PC-9 (cell line): ENCODE results near the gene ARMH4. TPM values are rescaled to one million over a fixed set of nuclear protein-coding genes. Genes with fewer than 3 reads are reported as not detected.

Experiments
- BruUV-seq: library from RNA; stranded (reverse); fragments of 400-500 nt; replicated peaks from 2 replicates; lab custom pipeline; 2021; lab: Mats Ljungman, UMichigan
- CTCF ChIA-PET: fragments of 300-600 bp; sonication (Branson Sonifier 250); formaldehyde crosslinking; loops from one replicate; lab custom pipeline; 2022; ENCODE audit warnings: antibody characterized with exemption; lab: Charles Lee
- POLR2A ChIA-PET: fragments of 300-600 bp; sonication (Branson Sonifier 250); formaldehyde crosslinking; loops from one replicate; lab custom pipeline; 2022; ENCODE audit warnings: antibody characterized with exemption; ENCODE audit not compliant: unreplicated experiment; lab: Charles Lee
- DNase-seq, 2 experiments: peaks; one replicate each; pipeline versions ENCODE4 v3.0.0 to v3.0.0-alpha.2; 2015 to 2022; ENCODE audit warnings: mixed read lengths in 1 of 2
- H2AFZ ChIP-seq: fragments of 200-600 bp; sonication (generic); 2 replicates; pipeline ENCODE4 v1.8.1; 2017; ENCODE audit warnings: antibody characterized with exemption
- H3F3A ChIP-seq: fragments of 200-600 bp; sonication (generic); 2 replicates; pipeline ENCODE4 v1.8.1; 2017; ENCODE audit warnings: antibody characterized with exemption, mild to moderate bottlenecking, low read depth; ENCODE audit not compliant: insufficient read depth
- H3K27ac ChIP-seq: fragments of 200-600 bp; sonication (generic); 2 replicates; pipeline ENCODE4 v1.6.1; 2016; ENCODE audit warnings: mixed run types
- H3K27me3 ChIP-seq: fragments of 200-600 bp; sonication (generic); 2 replicates; pipeline ENCODE4 v1.6.1; 2016; ENCODE audit warnings: low read depth, mixed run types; ENCODE audit not compliant: insufficient read depth
- H3K36me3 ChIP-seq: fragments of 200-600 bp; sonication (generic); 2 replicates; pipeline ENCODE4 v1.6.1; 2016; ENCODE audit warnings: low read depth, mixed run types
- H3K4me1 ChIP-seq: fragments of 200-600 bp; sonication (generic); replicated peaks from 2 replicates; pipeline ENCODE4 v1.6.1; 2016; ENCODE audit warnings: mixed run types; ENCODE audit not compliant: insufficient read depth
- H3K4me2 ChIP-seq: fragments of 200-600 bp; sonication (generic); 2 replicates; pipeline ENCODE4 v1.6.1; 2017; ENCODE audit warnings: mixed run types
- H3K4me3 ChIP-seq: fragments of 200-600 bp; sonication (generic); 2 replicates; pipeline ENCODE4 v1.6.1; 2016; ENCODE audit warnings: mixed run types
- H3K79me2 ChIP-seq: fragments of 200-600 bp; sonication (generic); 2 replicates; pipeline ENCODE4 v1.6.1; 2017; ENCODE audit warnings: low read depth, mixed run types
- H3K9me2 ChIP-seq: fragments of 200-600 bp; sonication (generic); 2 replicates; pipeline ENCODE4 v1.8.1; 2017; ENCODE audit warnings: mild to moderate bottlenecking; ENCODE audit not compliant: insufficient read depth
- H3K9me3 ChIP-seq: fragments of 200-600 bp; sonication (generic); 2 replicates; pipeline ENCODE4 v1.8.1; 2016; ENCODE audit warnings: low read depth; ENCODE audit not compliant: insufficient read depth
- H4K20me1 ChIP-seq: fragments of 200-600 bp; sonication (generic); 2 replicates; pipeline ENCODE4 v1.8.1; 2017; ENCODE audit not compliant: insufficient read depth
- EZH2 ChIP-seq: fragments of 200-600 bp; sonication (generic); IDR thresholded peaks from 2 replicates; pipeline ENCODE4 v1.8.0; 2017; ENCODE audit warnings: antibody characterized with exemption, low read depth
- intact Hi-C: fragments of 100-400 bp; cut with micrococcal nuclease; formaldehyde crosslinking; loops from one replicate; pipeline ENCODE4 v1.10.0; 2022; ENCODE audit not compliant: unreplicated experiment
- total RNA-seq: library from RNA; stranded (reverse); gene quantifications from 2 replicates; pipeline ENCODE4 v1.2.3, GENCODE V29; 2021
- TF ChIP-seq, protein P1 (sequence below): fragments of 200-600 bp; sonication (generic); conservative IDR thresholded peaks from 2 replicates; pipeline ENCODE4 v1.6.1; 2017; ENCODE audit warnings: mixed run types, antibody characterized with exemption, mild to moderate bottlenecking, moderate library complexity

Gene ARMH4
- total RNA-seq, 1 experiment from 2014 or later: not detected

DNA sequence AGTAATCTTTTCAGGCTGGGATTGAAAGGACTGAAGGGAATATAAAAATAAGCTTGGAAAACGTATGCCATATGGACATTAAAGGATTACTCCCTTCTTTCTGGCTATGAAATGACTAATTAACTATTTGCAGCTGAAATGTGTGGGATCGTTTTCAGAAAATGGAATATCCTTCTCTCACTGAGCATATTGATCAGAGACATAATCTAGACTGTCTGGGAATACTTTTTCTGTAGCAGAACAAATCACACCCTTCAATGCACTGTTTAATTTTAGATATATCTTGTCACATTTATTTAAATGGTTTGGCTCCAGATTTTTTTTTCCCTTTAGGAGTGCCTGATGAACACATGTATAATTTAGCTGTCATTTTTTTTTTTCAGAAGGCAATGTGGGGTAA is 37.2 kb upstream of the ARMH4 start:
- Histone ChIP-seq H3K4me2 (no peak overlapping the region), H2AFZ (no peak overlapping the region), H4K20me1 (no peaks in the 10 kb centered on the region), H3K4me3 (no peak overlapping the region), H3K9me3 (no peaks in the 10 kb centered on the region), H3K4me1 (no peaks in the 10 kb centered on the region), H3K27me3 (no peaks in the 10 kb centered on the region), H3K36me3 (no peaks in the 10 kb centered on the region), H3F3A (no peaks in the 10 kb centered on the region), H3K79me2 (no peaks in the 10 kb centered on the region), H3K9me2 (no peaks in the 10 kb centered on the region), H3K27ac (no peak overlapping the region)
- ChIA-PET CTCF (no interaction called here), POLR2A (no interaction called here)
- no peak for DNase-seq
- no TSS peak for BruUV-seq
- intact Hi-C loops: no loop called here
- no peak for TF ChIP-seq EZH2
- TF ChIP-seq, protein P1, sequence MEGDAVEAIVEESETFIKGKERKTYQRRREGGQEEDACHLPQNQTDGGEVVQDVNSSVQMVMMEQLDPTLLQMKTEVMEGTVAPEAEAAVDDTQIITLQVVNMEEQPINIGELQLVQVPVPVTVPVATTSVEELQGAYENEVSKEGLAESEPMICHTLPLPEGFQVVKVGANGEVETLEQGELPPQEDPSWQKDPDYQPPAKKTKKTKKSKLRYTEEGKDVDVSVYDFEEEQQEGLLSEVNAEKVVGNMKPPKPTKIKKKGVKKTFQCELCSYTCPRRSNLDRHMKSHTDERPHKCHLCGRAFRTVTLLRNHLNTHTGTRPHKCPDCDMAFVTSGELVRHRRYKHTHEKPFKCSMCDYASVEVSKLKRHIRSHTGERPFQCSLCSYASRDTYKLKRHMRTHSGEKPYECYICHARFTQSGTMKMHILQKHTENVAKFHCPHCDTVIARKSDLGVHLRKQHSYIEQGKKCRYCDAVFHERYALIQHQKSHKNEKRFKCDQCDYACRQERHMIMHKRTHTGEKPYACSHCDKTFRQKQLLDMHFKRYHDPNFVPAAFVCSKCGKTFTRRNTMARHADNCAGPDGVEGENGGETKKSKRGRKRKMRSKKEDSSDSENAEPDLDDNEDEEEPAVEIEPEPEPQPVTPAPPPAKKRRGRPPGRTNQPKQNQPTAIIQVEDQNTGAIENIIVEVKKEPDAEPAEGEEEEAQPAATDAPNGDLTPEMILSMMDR: no peak

DNA sequence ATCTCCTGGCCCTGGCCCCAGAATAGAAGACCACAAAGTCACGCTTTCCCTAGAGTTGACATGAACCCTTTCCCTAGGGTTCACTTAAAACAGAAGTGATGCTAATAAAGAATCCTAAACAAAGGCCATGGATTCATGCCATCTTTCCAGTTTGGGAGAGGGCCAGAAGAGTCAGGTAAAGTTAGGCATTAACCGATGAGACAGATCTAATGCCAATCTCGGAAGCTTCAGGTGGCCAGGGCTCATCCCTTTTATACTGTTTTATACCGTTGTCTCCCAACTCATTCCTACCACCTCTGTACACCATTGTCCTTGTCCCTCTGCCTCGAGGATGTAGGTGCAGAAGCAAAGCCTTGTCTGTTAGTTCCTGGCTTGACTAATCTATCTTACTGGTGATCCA is 25.1 kb upstream of the ARMH4 start:
- Histone ChIP-seq H3K4me2 (no peak overlapping the region), H3K27me3 (no peaks in the 10 kb centered on the region), H3K4me3 (no peak overlapping the region), H3K9me2 (no peaks in the 10 kb centered on the region), H3F3A (no peaks in the 10 kb centered on the region), H4K20me1 (no peaks in the 10 kb centered on the region; the same call in 1 of the 2 replicates), H2AFZ (no peak overlapping the region), H3K9me3 (no peaks in the 10 kb centered on the region), H3K4me1 (no peaks in the 10 kb centered on the region), H3K36me3 (no peaks in the 10 kb centered on the region), H3K27ac (no peak overlapping the region), H3K79me2 (no peaks in the 10 kb centered on the region)
- no peak for DNase-seq
- ChIA-PET CTCF (interaction anchor here (0.6 kb wide), 1 partner anchor 87 kb away, joined by 3 read pairs; no protein-coding TSS in a partner anchor), POLR2A (no interaction called here)
- intact Hi-C loops: no loop called here
- TF ChIP-seq, protein P1: no peak
- no peak for TF ChIP-seq EZH2
- BruUV-seq: no TSS peak

DNA sequence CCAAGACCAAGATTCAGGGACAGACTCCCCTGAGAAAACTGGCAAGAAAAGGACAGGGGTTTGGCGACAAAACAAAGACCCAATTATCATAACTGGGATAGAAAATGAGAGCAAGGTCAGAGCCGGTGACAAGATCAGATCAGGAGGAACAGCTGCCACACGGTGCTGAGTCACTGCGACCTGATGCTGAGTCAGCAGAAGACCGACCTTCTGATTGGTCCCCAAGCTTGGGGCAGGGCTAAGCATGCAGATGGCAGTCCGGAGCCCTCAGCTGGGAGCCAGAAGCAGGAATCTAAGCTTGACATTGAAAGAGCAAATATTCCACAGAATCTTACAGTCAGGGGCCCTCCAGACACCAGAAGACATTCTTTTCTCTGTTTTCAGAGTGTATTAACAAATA is 19.1 kb upstream of the ARMH4 start:
- peaks cover 10% of the 10 kb centered on the region for H3K4me1 ChIP-seq
- no peaks in the 10 kb centered on the region for H3F3A ChIP-seq
- no peaks in the 10 kb centered on the region for H3K9me3 ChIP-seq
- no TSS peak for BruUV-seq
- H3K4me2 ChIP-seq: peak overlapping the region; percentile 56
- no peaks in the 10 kb centered on the region for H3K27me3 ChIP-seq
- no peak overlapping the region; the same call in 1 of the 2 replicates for H3K27ac ChIP-seq
- no peaks in the 10 kb centered on the region for H3K79me2 ChIP-seq
- no peaks in the 10 kb centered on the region for H3K9me2 ChIP-seq
- H3K4me3 ChIP-seq: no peak overlapping the region; the same call in 1 of the 2 replicates
- intact Hi-C loops: no loop called here
- H4K20me1 ChIP-seq: no peaks in the 10 kb centered on the region; the same call in 1 of the 2 replicates
- TF ChIP-seq, protein P1: no peak
- no peak for TF ChIP-seq EZH2
- CTCF ChIA-PET: no interaction called here
- POLR2A ChIA-PET: no interaction called here
- H2AFZ ChIP-seq: peak overlapping the region; percentile 69
- DNase-seq: peak; percentile 70 to 75
- no peaks in the 10 kb centered on the region for H3K36me3 ChIP-seq
